Gastroesophageal sphincter (tissue), 3 donors: ENCODE measurements around the gene RAP1GAP.

Experiments
- POLR2A ChIP-seq, 2 donors: fragments of 450-650 bp; IDR thresholded peaks; one replicate each; pipeline ENCODE4 v1.6.1; 2017; ENCODE audit warnings: antibody characterized with exemption in 2 of 2, mild to moderate bottlenecking in 2 of 2, moderate library complexity in 1 of 2
- TF ChIP-seq, protein P1 (sequence below), 4 experiments: fragments of 200-600 bp in 2 of 4; fragments of 450-650 bp in 2 of 4; sonication (generic) in 1 of 4; IDR thresholded peaks; one replicate each; pipeline ENCODE4 v1.5.1; 2017 to 2019; ENCODE audit warnings: antibody characterized with exemption in 4 of 4, mild to moderate bottlenecking in 2 of 4, moderate library complexity in 2 of 4

DNA sequence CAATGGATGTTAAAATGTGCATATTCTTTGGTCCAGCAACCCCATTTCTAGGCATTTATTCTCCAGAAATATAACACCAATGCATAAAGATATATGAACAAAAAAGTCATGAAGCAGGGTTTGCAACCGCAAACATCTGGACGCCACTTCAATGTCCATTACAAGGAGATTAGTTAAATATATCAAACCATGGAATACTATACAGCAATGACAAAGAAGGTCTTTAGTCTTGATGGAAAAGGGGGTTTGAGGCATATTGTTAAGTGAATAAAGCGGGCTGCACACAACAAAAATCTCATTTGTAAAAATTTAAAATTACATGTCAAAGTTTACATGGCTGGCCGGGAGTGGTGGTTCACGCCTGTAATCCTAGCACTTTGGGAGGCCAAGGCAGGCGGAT is 31.6 kb downstream of the RAP1GAP start:
- no peak for TF ChIP-seq POLR2A (IDR thresholded peaks at IDR 0.05)
- TF ChIP-seq, protein P1, sequence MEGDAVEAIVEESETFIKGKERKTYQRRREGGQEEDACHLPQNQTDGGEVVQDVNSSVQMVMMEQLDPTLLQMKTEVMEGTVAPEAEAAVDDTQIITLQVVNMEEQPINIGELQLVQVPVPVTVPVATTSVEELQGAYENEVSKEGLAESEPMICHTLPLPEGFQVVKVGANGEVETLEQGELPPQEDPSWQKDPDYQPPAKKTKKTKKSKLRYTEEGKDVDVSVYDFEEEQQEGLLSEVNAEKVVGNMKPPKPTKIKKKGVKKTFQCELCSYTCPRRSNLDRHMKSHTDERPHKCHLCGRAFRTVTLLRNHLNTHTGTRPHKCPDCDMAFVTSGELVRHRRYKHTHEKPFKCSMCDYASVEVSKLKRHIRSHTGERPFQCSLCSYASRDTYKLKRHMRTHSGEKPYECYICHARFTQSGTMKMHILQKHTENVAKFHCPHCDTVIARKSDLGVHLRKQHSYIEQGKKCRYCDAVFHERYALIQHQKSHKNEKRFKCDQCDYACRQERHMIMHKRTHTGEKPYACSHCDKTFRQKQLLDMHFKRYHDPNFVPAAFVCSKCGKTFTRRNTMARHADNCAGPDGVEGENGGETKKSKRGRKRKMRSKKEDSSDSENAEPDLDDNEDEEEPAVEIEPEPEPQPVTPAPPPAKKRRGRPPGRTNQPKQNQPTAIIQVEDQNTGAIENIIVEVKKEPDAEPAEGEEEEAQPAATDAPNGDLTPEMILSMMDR (IDR thresholded peaks at IDR 0.05), result no peak
